Activated CD4-positive, alpha-beta T cell treated with anti-CD3 and anti-CD28 coated beads, Interleukin-2, amount 10 ng/mL, durations not matched to agents 24 days and 14 days (primary cell): ENCODE data around the gene EPHA6. TPM values are rescaled to one million over a fixed set of nuclear protein-coding genes. Genes with fewer than 3 reads are reported as not detected.
"Not testable (repeated sequence)": the region's sequence is repeated elsewhere in the genome, so short reads cannot be mapped to it uniquely, and the experiment has no call there.

Experiments used
- DNase-seq: peaks from one replicate; pipeline ENCODE4 v3.0.0; 2022
- H3K27ac Mint-ChIP-seq: one replicate; pipeline ENCODE4 v1.8.0; 2022; ENCODE audit warnings: mild to moderate bottlenecking, mixed read lengths
- H3K27me3 Mint-ChIP-seq: one replicate; pipeline ENCODE4 v1.8.0; 2022; ENCODE audit warnings: mixed read lengths
- H3K36me3 Mint-ChIP-seq: one replicate; pipeline ENCODE4 v1.8.0; 2022; ENCODE audit warnings: low read depth, mild to moderate bottlenecking, mixed read lengths
- H3K4me1 Mint-ChIP-seq: one replicate; pipeline ENCODE4 v1.8.0; 2021; ENCODE audit warnings: mixed read lengths
- H3K4me3 Mint-ChIP-seq: one replicate; pipeline ENCODE4 v1.8.0; 2022; ENCODE audit warnings: mild to moderate bottlenecking, moderate library complexity, mixed read lengths
- H3K9me3 Mint-ChIP-seq: one replicate; pipeline ENCODE4 v1.8.0; 2021; ENCODE audit warnings: mixed read lengths
- intact Hi-C: fragments of 100-400 bp; cut with micrococcal nuclease; formaldehyde crosslinking; loops from one replicate; pipeline ENCODE4 v1.15.1; 2023
- total RNA-seq: library from RNA; stranded (reverse); gene quantifications from 2 replicates; pipeline ENCODE4 v1.2.3, GENCODE V29; 2022

The EPHA6 gene
- total RNA-seq, 1 donor from 2014 or later = not detected

DNA sequence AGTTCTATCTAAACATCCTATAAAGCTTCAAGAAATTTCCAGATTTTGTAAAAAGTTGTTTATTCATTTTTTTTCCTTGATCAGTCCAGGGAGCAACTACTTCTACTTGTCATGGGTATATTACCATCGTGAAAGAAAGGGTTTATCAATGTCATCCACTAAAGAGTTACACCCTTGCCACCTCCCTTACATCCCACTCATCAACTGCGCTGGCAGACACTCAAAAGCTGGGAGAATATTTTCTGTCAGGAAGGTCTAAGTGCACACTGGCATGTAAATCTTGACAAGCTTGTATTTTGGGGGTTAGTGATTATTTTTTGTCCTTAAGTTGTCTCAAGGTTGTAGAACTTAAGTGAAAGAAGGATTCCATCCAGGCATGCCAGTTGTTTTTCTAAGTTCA is 761.8 kb downstream of the EPHA6 start:
- intact Hi-C loops = no loop called here
- Mint-ChIP-seq H3K36me3 (no peaks in the 10 kb centered on the region), H3K4me3 (no peak overlapping the region), H3K27ac (no peak overlapping the region), H3K9me3 (no peaks in the 10 kb centered on the region), H3K4me1 (no peaks in the 10 kb centered on the region), H3K27me3 (no peaks in the 10 kb centered on the region)
- DNase-seq = no peak

DNA sequence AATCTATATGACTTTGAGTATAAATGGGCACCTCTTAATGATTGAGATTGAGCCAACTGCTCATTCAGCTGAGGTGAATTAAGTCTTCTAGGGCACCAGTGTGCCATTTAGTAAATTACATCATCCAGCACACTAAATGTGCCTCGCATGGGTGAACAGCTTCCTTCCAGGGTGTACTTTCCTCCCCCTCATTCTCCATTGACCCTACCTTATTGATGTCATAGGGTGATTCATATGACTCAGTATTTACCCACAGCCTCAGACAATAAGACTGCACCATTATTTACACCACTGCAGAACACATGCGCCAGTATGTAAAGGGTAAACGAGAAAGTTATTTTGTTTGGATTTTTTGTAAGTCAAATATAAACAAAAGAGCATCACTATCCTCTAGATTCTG is 765.0 kb downstream of the EPHA6 start:
- Mint-ChIP-seq H3K9me3 (no peaks in the 10 kb centered on the region), H3K27ac (no peak overlapping the region), H3K27me3 (no peaks in the 10 kb centered on the region), H3K4me1 (no peaks in the 10 kb centered on the region), H3K36me3 (no peaks in the 10 kb centered on the region), H3K4me3 (no peak overlapping the region)
- DNase-seq = no peak
- intact Hi-C loops = no loop called here

DNA sequence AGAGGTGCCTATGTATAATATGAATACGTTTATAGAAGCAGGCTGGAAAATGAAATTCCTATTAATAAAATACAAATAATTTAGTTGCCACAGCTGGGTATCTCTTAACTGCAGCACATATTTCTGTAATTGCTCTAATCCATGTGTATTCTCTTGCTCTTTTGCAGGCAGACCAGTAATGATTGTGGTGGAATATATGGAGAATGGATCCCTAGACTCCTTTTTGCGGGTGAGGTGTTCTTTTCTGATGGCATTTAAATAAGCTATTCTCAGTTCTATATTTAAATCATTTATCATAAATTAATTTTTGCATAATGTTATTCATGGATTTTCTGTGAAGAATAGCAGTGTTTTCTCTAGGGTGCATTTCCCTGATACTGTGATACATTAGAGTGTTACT is 796.2 kb downstream of the EPHA6 start:
- no peaks in the 10 kb centered on the region for H3K27me3 Mint-ChIP-seq
- H3K9me3 Mint-ChIP-seq = peaks cover 4% of the 10 kb centered on the region
- H3K27ac Mint-ChIP-seq = no peak overlapping the region
- intact Hi-C loops = no loop called here
- H3K36me3 Mint-ChIP-seq = no peaks in the 10 kb centered on the region
- no peak for DNase-seq
- H3K4me3 Mint-ChIP-seq = no peak overlapping the region
- H3K4me1 Mint-ChIP-seq = no peaks in the 10 kb centered on the region

DNA sequence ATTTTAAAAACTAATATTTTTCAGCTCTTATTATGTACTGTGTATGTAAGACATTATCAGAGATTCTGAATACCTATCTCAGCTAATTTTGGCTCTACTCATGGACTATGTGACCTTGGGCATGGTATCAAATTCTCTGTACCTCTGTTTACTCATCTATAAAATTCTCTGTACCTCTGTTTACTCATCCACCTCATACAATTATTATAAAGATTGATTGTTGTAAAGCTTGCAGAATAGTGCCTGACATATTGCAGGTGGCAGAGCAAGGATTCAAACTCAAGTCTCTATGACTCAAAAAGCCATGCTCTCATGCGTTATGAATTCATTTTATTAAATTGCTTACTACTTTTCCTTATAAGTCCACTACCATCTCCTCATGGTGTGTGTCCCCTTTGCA is 798.2 kb downstream of the EPHA6 start:
- Mint-ChIP-seq H3K36me3 (no peaks in the 10 kb centered on the region), H3K4me1 (no peaks in the 10 kb centered on the region), H3K27ac (no peak overlapping the region), H3K9me3 (peaks cover 4% of the 10 kb centered on the region), H3K4me3 (no peak overlapping the region), H3K27me3 (no peaks in the 10 kb centered on the region)
- DNase-seq = no peak
- intact Hi-C loops = no loop called here

DNA sequence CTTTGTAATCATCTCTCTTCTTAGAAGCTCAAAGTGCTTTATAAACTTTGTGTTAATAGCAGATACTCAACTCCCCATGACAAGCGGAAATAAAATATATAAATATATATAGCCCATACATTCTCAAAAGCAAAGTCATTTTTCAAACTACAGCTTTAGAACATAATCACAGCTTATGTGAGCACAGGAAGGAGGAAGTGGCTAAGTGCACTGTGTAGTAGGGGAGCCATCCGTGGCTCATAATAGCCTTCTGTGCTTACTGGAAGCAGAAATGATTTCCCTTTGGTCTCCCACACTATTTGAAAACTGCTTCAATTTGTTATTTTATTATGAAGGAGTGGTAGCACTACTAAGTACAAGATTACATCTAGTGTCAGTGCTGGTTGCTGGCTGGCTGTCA is 798.7 kb downstream of the EPHA6 start:
- peaks cover 4% of the 10 kb centered on the region for H3K9me3 Mint-ChIP-seq
- no peak overlapping the region for H3K4me3 Mint-ChIP-seq
- no peak for DNase-seq
- intact Hi-C loops = no loop called here
- H3K27me3 Mint-ChIP-seq = no peaks in the 10 kb centered on the region
- no peaks in the 10 kb centered on the region for H3K36me3 Mint-ChIP-seq
- H3K27ac Mint-ChIP-seq = no peak overlapping the region
- H3K4me1 Mint-ChIP-seq = no peaks in the 10 kb centered on the region

DNA sequence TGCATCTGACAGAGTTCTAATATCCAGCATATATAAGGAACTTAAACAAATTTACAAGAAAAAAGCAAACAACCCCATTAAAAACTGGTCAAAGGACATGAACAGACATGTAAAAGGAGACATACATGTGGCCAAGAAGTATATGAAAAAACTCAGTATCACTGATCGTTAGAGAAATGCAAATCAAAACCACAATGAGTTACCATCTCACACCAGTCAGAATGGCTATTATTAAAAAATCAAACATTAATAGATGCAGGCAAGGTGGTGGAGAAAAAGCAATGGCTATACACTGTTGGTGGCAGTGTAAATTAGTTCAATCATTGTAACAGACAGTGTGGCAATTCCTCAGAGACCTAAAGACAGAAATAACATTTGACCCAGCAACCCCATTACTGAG is 806.1 kb downstream of the EPHA6 start:
- H3K36me3 Mint-ChIP-seq, H3K27ac Mint-ChIP-seq, intact Hi-C loops, DNase-seq, H3K9me3 Mint-ChIP-seq, H3K4me1 Mint-ChIP-seq, H3K4me3 Mint-ChIP-seq, H3K27me3 Mint-ChIP-seq: not testable (repeated sequence)

DNA sequence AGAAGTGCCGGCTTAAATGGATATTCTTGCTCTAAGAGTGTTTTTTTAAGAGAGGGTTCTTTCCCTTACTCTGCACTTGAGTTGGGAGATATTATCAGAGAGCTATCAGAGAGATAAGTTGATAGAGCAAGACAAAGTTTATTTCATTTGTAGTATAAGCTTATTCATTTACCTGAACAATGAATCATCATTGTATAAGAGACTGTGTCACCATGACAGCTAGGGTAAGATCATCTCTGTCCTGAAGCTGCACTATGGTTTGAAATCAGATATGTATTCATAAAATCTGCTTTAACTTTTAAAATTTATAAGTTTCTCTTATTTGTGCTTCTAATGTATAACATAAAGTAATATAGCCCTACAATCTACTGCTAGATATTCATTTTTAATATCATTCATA is 822.1 kb downstream of the EPHA6 start:
- no peaks in the 10 kb centered on the region for H3K4me1 Mint-ChIP-seq
- DNase-seq = no peak
- H3K27me3 Mint-ChIP-seq = no peaks in the 10 kb centered on the region
- H3K9me3 Mint-ChIP-seq = no peaks in the 10 kb centered on the region
- no peak overlapping the region for H3K27ac Mint-ChIP-seq
- intact Hi-C loops = no loop called here
- H3K36me3 Mint-ChIP-seq = no peaks in the 10 kb centered on the region
- no peak overlapping the region for H3K4me3 Mint-ChIP-seq

DNA sequence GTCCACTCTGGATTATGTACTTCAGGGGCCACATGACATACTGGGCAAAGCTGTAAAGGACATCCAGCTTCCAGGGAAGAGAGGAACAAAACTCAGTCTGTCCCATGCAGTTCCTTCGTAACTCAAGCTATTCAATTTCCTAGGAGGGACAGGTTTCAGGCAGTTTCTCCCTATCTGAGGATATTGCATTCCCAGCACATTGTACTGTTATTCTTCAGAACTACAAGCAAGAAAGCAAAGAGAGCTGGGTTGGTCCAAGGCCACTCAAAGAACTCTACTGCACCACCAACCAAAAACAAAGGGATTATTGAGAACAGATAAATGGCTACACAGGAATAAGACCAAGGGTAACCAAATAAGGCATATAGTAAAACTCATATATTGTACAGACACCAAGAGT is 832.5 kb downstream of the EPHA6 start:
- H3K9me3 Mint-ChIP-seq = no peaks in the 10 kb centered on the region
- H3K36me3 Mint-ChIP-seq = no peaks in the 10 kb centered on the region
- H3K27me3 Mint-ChIP-seq = no peaks in the 10 kb centered on the region
- H3K4me1 Mint-ChIP-seq = no peaks in the 10 kb centered on the region
- no peak overlapping the region for H3K4me3 Mint-ChIP-seq
- no peak overlapping the region for H3K27ac Mint-ChIP-seq
- intact Hi-C loops = no loop called here
- no peak for DNase-seq

DNA sequence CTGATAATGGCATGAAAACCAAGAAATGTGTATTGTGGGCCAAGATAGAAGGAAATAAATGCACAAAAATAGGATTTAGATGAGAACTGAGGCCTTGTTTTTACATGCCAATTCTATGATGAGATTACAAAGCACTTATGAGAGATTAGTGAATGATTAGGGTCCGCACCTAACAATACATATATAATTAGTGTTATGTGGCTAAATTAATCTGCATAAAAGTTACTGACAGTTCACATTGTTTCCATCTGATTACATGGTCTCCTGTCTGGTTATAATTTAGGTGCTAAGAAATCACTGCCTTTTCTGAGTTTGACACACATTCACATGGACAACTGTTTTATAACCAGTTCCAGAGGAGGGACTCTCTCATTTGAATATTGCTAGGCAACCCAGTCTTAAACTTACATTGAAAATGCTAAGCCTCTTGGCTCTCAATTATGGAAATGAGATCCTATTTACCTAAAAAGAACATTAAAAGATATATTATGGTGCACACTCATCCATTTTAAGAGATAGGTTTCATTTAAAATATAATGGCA is 833.1 kb downstream of the EPHA6 start:
- H3K27me3 Mint-ChIP-seq = no peaks in the 10 kb centered on the region
- no peak for DNase-seq
- no peak overlapping the region for H3K4me3 Mint-ChIP-seq
- H3K36me3 Mint-ChIP-seq = no peaks in the 10 kb centered on the region
- H3K4me1 Mint-ChIP-seq = no peaks in the 10 kb centered on the region
- intact Hi-C loops = no loop called here
- no peak overlapping the region for H3K27ac Mint-ChIP-seq
- H3K9me3 Mint-ChIP-seq = no peaks in the 10 kb centered on the region

DNA sequence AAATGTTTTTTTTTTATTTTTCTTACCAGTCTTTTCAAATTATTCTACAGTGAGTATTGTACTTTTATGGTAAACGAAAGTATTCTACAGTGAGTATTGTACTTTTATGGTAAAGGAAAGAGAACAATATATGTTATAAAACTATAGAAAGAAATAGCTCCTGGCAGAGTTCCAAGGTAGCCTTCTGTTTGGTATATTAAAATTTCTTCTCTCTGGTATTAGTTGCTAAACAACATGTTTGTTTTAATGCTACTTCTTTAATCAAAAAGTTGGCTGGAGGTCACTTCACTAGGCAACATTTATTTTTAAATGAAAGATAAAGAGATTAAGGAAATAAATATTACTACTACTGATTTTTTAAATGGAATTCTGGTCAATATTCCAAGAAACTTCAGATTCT is 841.6 kb downstream of the EPHA6 start:
- H3K9me3 Mint-ChIP-seq = no peaks in the 10 kb centered on the region
- no peaks in the 10 kb centered on the region for H3K27me3 Mint-ChIP-seq
- no peak overlapping the region for H3K27ac Mint-ChIP-seq
- no peak for DNase-seq
- H3K4me3 Mint-ChIP-seq = no peak overlapping the region
- no peaks in the 10 kb centered on the region for H3K36me3 Mint-ChIP-seq
- intact Hi-C loops = no loop called here
- H3K4me1 Mint-ChIP-seq = no peaks in the 10 kb centered on the region

DNA sequence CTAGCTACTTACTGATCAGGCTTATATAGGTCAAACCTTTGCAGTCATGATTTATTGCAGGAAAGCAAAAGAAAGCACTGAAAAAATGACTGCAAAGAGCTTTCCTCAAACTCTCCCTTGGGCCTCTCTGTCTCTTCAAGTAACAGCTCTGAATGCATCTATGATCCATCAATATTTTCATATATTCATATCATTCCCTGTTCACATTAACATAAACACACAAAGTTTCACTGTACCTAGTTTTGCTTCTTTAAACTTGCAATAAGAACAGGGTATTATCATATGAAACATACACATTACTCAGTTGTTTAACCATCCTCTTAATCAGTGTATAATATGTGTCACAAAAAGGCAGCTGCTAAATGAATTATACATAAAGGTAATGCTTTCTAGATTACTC is 842.2 kb downstream of the EPHA6 start:
- Mint-ChIP-seq H3K36me3 (no peaks in the 10 kb centered on the region), H3K27me3 (no peaks in the 10 kb centered on the region), H3K9me3 (no peaks in the 10 kb centered on the region), H3K27ac (no peak overlapping the region), H3K4me1 (no peaks in the 10 kb centered on the region), H3K4me3 (no peak overlapping the region)
- intact Hi-C loops = no loop called here
- no peak for DNase-seq

DNA sequence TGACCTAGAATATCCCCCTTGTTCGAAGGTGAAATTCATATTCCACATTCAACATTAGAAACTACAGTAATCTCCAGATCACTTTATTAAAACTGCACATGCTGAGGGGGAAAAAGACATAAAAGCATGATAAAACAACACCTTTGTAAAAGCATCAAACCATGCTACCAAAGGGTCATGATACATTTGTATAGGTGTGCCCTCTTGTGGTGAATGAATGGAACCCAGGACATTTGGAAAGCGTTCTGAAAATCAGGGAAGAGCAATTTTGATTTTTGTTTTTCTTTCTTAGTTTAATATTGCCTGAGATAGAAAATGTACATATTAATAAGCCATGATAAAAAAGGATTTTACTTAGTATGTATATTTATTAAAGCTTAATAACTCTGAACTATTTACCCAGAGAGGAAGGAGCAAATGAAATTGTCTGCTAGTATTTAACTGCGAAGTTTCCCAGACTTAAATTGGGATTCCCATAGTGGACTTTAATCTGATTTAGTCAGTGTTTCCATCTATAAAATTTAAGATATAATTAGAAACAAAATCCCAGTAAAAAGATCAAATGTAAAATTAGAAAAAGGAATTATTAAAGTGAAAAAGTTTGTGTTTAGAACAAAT is 844.4 kb downstream of the EPHA6 start:
- Mint-ChIP-seq H3K4me1 (no peaks in the 10 kb centered on the region), H3K36me3 (no peaks in the 10 kb centered on the region), H3K27me3 (no peaks in the 10 kb centered on the region), H3K4me3 (no peak overlapping the region), H3K27ac (no peak overlapping the region), H3K9me3 (no peaks in the 10 kb centered on the region)
- intact Hi-C loops = no loop called here
- DNase-seq = no peak

DNA sequence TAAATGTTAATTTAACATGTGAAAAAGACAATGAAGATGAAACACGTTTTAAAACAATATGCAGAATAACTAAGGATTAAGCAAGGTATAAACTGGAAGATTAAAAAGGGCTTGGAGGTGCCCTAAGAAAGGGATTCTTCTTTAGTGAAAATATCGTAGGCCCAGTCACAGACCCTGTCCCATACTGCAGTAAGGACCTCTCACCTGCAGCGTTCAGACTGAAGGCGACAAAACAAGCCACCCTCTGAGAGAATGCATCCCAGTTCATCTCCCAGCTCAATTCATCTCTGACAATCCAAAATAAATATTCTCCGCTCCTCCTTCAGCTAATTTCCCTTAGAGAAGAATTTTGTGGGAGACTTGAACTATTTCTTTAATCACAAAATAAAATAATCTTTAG is 847.9 kb downstream of the EPHA6 start:
- Mint-ChIP-seq H3K27ac (no peak overlapping the region), H3K36me3 (no peaks in the 10 kb centered on the region), H3K27me3 (no peaks in the 10 kb centered on the region)

DNA sequence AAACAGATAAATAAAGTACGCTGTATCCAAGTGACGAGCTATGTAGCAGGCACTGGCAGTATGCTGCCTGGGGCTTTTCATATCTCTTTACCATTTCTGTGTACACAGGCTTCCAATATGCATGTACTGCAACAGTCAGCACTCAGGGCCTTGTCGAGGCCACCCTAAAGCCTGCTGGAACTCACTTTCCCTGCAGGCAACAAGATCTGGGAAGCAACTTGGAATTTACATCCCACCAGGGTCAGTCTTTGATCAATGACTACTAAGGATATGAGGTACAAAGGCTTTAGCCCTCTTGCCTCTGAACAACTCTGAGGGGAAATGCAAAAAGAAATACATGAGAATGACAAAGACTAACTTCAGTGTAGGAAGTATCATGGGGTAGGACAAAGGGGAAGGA is 848.4 kb downstream of the EPHA6 start:
- Mint-ChIP-seq H3K27ac (no peak overlapping the region), H3K9me3 (no peaks in the 10 kb centered on the region), H3K27me3 (no peaks in the 10 kb centered on the region), H3K4me1 (no peaks in the 10 kb centered on the region), H3K36me3 (no peaks in the 10 kb centered on the region), H3K4me3 (no peak overlapping the region)
- DNase-seq = no peak
- intact Hi-C loops = no loop called here

More for the DNA sequence above, 847.9 kb downstream of the EPHA6 start:
- Mint-ChIP-seq H3K4me1 (no peaks in the 10 kb centered on the region), H3K4me3 (no peak overlapping the region), H3K9me3 (no peaks in the 10 kb centered on the region)
- DNase-seq = no peak
- intact Hi-C loops = no loop called here

DNA sequence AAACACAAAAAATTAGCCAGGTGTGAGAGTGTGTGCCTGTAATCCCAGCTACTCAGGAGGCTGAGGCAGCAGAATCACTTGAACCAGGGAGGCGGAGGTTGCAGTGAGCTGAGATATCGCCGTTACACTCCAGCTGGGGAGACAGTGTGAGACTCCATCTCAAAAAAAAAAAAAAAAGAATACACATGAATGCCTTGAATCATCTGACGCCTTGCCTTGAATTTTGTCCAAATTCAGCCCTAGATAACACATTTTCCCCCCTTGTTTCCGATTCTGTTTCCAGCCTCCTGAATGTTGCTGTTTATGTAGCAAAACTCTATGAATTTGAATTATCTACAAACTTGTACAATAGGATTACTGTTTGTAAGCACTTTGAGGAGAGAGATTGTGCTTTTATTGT is 851.5 kb downstream of the EPHA6 start:
- H3K4me1 Mint-ChIP-seq = no peaks in the 10 kb centered on the region
- H3K9me3 Mint-ChIP-seq = no peaks in the 10 kb centered on the region
- intact Hi-C loops = no loop called here
- DNase-seq = no peak
- H3K36me3 Mint-ChIP-seq = no peaks in the 10 kb centered on the region
- H3K27ac Mint-ChIP-seq = no peak overlapping the region
- no peak overlapping the region for H3K4me3 Mint-ChIP-seq
- no peaks in the 10 kb centered on the region for H3K27me3 Mint-ChIP-seq
